ENCODE measurements around the gene TNFRSF12A. TPM values are rescaled to one million over a fixed set of nuclear protein-coding genes. Genes with fewer than 3 reads are reported as not detected.
A peak's percentile ranks its signal among the peaks of the same experiment; 100 is the strongest.

TNFRSF12A gene
- total and polyA plus RNA-seq, 2 of the 13 experiments (the other 11 are each of a cell fraction or from before 2014, with no cell fraction given): 61.9 to 66.0 TPM

DNA sequence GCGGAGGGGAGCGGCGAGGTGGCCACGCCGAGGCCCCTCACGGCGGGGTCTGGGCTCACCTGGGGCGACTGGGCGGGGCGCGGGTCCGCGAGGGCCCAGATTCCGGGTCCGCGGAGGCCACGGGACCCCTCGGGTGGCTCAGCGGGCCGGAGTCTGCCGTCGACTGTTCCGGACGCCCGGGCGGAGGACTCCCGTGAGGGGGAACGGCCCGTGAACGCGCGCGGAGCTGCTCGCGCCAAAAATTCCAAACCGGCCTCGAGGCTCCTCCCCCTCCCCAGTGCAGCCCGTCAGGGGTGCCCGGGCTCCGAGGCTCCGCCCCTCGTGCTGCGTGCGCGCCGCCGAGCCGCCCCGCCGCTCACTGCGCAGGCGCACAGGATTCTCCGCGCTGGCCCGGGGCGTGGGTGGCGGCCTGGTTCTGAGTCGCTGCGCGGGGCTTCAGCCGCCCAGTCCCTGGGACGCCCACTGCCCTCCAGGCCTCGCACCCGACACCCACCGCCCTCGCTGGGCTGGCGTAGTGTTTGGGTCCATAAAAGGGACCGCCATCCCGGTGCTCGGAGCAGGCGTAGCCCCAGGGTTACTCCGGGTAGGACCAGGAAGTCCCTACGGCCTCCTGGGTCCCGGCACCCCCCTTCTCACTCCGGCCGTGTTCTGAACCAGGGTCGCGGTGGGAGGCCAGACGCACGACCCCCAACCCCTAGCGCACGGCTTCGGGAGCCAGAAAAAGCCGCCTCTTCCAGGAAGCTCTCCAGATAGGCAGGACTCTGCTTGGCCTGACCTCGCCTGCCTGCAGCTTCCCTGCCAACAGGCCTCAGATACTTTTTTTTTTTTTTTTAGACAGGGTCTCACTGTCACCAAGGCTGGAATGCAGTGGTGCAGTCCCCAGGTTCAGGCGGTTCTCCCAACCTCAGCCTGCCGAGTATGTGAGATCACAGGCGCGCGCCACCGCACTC is 39.7 kb upstream of the TNFRSF12A start, which contains the start of gene PKMYT1 (continued):
- TF ChIP-seq SCMH1 (CRISPR knock-in tag; IDR thresholded peaks at IDR 0.05; ENCODE audit: borderline replicate concordance): no peak
- TF ChIP-seq ZBTB42 (CRISPR knock-in tag; IDR thresholded peaks at IDR 0.05): no peak
- TF ChIP-seq ETV6 (CRISPR knock-in tag; conservative IDR thresholded peaks at IDR 0.05): no peak
- no peak for TF ChIP-seq KDM1A (CRISPR knock-in tag; IDR thresholded peaks at IDR 0.05)
- TF ChIP-seq, protein P1, sequence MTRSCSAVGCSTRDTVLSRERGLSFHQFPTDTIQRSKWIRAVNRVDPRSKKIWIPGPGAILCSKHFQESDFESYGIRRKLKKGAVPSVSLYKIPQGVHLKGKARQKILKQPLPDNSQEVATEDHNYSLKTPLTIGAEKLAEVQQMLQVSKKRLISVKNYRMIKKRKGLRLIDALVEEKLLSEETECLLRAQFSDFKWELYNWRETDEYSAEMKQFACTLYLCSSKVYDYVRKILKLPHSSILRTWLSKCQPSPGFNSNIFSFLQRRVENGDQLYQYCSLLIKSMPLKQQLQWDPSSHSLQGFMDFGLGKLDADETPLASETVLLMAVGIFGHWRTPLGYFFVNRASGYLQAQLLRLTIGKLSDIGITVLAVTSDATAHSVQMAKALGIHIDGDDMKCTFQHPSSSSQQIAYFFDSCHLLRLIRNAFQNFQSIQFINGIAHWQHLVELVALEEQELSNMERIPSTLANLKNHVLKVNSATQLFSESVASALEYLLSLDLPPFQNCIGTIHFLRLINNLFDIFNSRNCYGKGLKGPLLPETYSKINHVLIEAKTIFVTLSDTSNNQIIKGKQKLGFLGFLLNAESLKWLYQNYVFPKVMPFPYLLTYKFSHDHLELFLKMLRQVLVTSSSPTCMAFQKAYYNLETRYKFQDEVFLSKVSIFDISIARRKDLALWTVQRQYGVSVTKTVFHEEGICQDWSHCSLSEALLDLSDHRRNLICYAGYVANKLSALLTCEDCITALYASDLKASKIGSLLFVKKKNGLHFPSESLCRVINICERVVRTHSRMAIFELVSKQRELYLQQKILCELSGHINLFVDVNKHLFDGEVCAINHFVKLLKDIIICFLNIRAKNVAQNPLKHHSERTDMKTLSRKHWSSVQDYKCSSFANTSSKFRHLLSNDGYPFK (CRISPR knock-in tag; IDR thresholded peaks at IDR 0.05; ENCODE audit: borderline replicate concordance): peak; percentile 57; the same call in 1 of the 2 replicates
- peak; percentile 92 for TF ChIP-seq POLR2G (IDR thresholded peaks at IDR 0.05; ENCODE audit: low read depth, low read length)
- TF ChIP-seq U2AF2 (IDR thresholded peaks at IDR 0.05; ENCODE audit: low read depth, low read length): no peak
- no peak for TF ChIP-seq SOX6 (IDR thresholded peaks at IDR 0.05)
- no peak; the same call in 1 of the 2 replicates for TF ChIP-seq SOX6 (CRISPR knock-in tag; IDR thresholded peaks at IDR 0.05)
- peak; percentile 69 for TF ChIP-seq MXD4 (CRISPR knock-in tag; IDR thresholded peaks at IDR 0.05)
- no peak for TF ChIP-seq FOXK2 (IDR thresholded peaks at IDR 0.05)
- no peak for TF ChIP-seq JUNB (CRISPR knock-in tag; IDR thresholded peaks at IDR 0.05; ENCODE audit: borderline replicate concordance)
- TF ChIP-seq, protein P2, sequence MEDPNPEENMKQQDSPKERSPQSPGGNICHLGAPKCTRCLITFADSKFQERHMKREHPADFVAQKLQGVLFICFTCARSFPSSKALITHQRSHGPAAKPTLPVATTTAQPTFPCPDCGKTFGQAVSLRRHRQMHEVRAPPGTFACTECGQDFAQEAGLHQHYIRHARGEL (CRISPR knock-in tag; IDR thresholded peaks at IDR 0.05): no peak
- TF ChIP-seq SIX1 (CRISPR knock-in tag; IDR thresholded peaks at IDR 0.05; ENCODE audit: borderline replicate concordance): no peak
- TF ChIP-seq NKX3-1 (CRISPR knock-in tag; IDR thresholded peaks at IDR 0.05): 0 out of 2 replicates have a peak, but pooled peaks have one; percentile 60
- TF ChIP-seq NCOR1 (IDR thresholded peaks at IDR 0.05; ENCODE audit: borderline replicate concordance, low read length): no peak
- no peak; the same call in 1 of the 2 replicates for TF ChIP-seq ZNF746 (CRISPR knock-in tag; IDR thresholded peaks at IDR 0.05)
- TF ChIP-seq, protein P3, sequence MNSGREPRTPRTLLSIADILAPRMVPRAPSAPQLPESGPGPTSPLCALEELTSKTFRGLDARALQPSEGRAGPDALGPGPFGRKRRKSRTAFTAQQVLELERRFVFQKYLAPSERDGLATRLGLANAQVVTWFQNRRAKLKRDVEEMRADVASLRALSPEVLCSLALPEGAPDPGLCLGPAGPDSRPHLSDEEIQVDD (CRISPR knock-in tag; IDR thresholded peaks at IDR 0.05; ENCODE audit: borderline replicate concordance): peak; percentile 85; the same call in 1 of the 2 replicates
- no peak for TF ChIP-seq RFX5 (IDR thresholded peaks at IDR 0.05; ENCODE audit: low read depth, low read length)
- no peak for TF ChIP-seq ZNF136 (CRISPR knock-in tag; IDR thresholded peaks at IDR 0.05; ENCODE audit: low read depth)
- TF ChIP-seq, protein P4, sequence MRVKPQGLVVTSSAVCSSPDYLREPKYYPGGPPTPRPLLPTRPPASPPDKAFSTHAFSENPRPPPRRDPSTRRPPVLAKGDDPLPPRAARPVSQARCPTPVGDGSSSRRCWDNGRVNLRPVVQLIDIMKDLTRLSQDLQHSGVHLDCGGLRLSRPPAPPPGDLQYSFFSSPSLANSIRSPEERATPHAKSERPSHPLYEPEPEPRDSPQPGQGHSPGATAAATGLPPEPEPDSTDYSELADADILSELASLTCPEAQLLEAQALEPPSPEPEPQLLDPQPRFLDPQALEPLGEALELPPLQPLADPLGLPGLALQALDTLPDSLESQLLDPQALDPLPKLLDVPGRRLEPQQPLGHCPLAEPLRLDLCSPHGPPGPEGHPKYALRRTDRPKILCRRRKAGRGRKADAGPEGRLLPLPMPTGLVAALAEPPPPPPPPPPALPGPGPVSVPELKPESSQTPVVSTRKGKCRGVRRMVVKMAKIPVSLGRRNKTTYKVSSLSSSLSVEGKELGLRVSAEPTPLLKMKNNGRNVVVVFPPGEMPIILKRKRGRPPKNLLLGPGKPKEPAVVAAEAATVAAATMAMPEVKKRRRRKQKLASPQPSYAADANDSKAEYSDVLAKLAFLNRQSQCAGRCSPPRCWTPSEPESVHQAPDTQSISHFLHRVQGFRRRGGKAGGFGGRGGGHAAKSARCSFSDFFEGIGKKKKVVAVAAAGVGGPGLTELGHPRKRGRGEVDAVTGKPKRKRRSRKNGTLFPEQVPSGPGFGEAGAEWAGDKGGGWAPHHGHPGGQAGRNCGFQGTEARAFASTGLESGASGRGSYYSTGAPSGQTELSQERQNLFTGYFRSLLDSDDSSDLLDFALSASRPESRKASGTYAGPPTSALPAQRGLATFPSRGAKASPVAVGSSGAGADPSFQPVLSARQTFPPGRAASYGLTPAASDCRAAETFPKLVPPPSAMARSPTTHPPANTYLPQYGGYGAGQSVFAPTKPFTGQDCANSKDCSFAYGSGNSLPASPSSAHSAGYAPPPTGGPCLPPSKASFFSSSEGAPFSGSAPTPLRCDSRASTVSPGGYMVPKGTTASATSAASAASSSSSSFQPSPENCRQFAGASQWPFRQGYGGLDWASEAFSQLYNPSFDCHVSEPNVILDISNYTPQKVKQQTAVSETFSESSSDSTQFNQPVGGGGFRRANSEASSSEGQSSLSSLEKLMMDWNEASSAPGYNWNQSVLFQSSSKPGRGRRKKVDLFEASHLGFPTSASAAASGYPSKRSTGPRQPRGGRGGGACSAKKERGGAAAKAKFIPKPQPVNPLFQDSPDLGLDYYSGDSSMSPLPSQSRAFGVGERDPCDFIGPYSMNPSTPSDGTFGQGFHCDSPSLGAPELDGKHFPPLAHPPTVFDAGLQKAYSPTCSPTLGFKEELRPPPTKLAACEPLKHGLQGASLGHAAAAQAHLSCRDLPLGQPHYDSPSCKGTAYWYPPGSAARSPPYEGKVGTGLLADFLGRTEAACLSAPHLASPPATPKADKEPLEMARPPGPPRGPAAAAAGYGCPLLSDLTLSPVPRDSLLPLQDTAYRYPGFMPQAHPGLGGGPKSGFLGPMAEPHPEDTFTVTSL (CRISPR knock-in tag; IDR thresholded peaks at IDR 0.05; ENCODE audit: borderline replicate concordance): 0 out of 2 replicates have a peak, but pooled peaks have one; percentile 51

All from HepG2 (cell line).